ENCODE results near the gene TMEM212.
"Not testable (repeated sequence)": the region's sequence is repeated elsewhere in the genome, so short reads cannot be mapped to it uniquely, and the experiment has no call there.

The TMEM212 gene

DNA sequence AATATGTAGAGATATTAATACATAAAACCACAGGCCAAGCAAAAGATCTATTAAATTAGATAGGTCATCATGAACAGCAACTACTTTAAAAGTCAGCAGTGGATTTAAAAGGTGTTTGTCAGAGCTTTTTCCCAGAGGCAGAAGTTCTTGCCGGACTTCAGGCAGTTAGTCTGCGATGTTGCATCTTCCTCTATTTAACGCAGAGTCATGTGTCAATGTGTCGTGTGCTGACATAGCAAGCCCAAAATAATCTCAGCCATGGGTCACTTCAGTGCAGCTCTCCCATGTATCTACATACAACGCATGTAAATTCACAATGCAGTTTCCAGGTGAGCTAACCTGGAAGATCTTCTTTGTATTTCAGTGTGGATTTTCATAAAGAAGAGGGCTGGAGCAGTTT lies 8.0 kb upstream of the TMEM212 start:
- DNase-seq (ENCODE audit: low read depth): no peak

DNA sequence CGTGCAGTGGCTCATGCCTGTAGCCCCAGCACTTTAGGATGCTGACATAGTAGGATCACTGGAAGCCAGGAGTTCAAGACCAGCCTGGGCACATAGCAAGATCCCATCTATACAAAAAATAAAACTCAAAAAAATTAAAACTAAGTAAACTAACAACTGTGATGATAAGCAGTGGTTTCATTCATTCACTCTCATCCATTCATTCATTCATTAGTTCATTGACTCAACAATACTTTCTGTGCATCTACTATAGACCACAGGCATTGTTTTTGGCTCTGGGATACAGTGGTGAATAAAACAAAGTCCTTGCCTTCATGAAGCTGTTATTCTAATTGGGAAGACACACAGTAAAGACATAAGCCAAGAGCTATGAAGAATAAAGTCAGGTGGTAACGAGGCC lies 7.5 kb upstream of the TMEM212 start:
- no peak for DNase-seq (ENCODE audit: low read depth)

- no peak for DNase-seq (ENCODE audit: low read depth)
These were observed 6.3 kb upstream of the TMEM212 start for GRCh38 chr3:171836855-171837254.

DNA sequence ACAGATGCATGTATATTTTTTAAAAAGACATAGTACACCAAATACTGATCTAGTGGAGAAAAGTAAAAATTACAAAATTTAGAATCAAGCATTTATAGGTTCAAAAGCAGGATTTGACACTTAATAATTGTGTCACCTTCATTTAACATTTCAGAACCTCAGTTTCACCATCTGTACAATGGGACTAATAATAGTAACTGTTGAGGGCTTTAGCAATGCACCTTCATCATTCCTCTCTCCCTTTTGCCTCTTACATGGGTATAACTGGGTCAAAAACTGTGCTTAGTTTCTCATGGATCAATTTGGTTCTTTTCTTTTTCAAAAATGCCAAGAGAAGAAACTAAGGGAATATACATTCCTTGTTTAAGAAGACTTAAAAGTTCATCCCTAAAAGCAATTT lies 5.5 kb upstream of the TMEM212 start:
- DNase-seq (ENCODE audit: low read depth): no peak

DNA sequence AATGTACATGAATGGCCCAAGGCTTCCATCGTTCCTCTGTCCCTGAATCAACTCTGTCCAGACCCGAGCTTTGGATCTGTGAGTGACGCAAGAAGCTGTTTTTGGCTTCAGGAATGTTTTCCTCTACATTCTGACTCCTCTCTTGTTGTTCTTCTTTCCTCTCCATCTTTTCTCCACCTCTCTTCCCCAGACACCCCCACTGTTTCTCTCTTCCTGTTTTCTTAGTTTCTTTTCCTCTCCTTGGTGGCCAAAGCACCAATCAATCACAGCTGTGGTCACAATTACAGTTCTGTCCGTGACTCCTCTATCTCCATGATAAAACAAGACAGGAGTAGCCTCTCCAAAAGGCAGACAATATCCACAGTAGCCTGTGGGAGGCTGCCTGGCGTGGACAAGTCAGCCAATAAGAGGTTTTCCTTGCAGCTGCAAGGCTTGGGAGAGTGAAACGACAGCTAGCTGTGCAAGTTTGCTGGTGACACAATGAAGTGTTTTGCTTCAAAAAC lies 4.9 kb upstream of the TMEM212 start:
- DNase-seq (ENCODE audit: low read depth): no peak

DNA sequence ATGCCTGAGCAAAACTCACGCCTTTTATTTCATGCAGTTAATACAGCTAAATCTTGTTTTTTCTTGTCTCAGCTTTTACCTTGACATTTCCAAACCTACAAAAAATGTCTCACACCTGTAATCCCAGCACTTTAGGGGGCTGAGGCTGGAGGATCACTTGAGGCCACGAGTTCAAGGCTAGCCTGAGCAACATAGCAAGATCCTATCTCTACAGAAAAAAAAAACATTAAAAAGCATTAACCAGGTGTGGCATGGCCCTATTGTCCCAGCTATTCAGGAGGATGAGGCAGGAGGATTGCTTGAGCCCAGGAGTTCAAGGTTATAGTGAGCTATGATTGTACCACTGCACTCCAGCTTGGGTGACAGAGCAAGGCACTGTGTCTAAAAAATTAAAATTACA lies 3.9 kb upstream of the TMEM212 start:
- DNase-seq (ENCODE audit: low read depth): no peak

DNA sequence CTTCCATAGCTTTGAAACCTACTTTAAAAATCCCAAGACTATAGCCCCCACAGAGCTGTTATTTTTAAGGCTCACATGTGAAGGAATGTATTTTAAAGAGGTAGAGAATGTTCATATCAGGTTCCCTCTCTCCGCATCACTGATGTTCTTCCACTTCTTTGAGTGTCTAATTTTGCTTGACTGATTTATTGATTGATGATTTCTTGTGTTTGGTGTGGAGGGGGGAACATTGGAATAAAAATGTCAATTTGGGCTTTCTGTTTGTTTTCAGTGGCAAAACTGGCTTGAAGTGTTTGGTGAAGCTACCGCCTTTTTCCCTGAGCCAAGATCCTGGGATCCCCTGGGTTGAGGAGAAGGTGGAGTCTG lies 2.7 kb upstream of the TMEM212 start:
- DNase-seq (ENCODE audit: low read depth): no peak

- DNase-seq (ENCODE audit: low read depth): no peak
These were observed 2.1 kb upstream of the TMEM212 start for GRCh38 chr3:171840811-171841619.

DNA sequence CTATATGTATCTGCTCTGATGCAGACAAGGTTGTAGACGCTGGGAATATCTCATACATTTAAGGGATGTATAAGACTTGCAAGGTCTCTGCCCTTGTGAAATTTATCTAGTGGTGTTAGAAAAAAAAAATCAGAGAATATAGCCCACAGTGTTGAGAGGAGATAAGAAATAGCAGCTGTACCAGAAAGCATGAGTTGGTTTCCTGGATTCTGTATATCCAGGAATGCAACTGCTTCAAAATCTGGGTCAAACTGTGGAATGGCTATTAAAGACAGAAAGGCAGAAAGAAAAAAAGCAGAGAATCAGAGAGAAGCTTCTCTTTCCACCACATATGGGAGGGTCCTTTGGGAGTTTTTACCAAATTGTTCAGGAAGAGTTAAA lies 1.5 kb upstream of the TMEM212 start:
- no peak for DNase-seq (ENCODE audit: low read depth)

DNA sequence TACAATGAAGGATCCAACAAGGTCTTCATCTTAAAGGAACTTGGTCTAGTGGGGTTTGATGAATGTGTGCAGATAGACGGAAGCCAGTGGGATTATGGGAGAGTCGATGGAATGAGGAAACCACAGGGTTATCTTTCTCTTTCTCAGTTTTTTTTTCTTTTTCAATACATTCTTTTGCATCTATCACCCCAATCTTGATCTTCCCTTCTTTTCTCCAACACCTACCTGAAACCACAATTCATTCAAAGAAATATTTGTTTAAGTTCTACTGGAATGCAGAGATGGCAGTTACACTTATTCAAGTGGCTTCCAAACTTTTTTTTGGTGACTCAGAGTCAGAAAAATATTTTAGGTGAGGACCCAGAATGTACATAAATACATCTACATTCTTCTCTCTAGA lies 1.7 kb downstream of the TMEM212 start:
- no peak for DNase-seq (ENCODE audit: low read depth)

DNA sequence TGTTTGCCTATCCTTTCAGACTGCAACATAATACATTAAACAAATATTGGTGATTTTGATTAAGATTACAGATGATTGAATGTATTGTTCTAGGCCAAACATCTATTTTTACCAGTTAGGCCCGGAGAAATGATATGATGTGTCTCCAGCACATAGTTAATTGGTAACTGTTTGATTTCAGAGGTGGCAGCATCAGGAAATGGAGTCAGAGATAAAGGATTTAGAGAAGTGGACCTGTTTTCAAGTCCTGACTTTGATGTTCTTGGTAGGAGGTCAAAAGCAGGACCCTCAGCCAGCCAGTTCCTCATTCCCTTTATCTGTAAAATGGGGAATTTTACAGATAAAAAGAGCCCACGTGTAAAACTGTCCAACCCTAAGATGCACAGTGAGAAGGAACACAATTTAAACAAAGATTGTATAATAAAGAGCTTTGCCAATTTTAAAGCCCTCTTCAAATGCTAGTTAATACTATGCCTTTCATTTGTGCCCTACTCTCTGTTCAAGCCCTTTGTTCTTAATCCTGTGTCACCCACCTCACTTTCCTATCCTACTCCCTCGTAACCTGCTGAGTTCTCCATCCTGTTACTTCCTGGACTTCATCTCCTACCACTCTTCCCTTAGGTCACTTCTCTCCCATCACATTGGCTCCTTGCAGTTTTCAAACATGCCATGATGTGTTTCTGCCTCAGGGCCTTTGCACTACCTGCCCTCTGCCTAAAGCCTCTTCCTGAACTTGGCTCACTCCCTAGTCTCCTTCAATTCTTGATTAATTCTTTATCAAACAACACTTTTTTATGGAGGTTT lies 2.5 kb downstream of the TMEM212 start:
- no peak for DNase-seq (ENCODE audit: low read depth)

DNA sequence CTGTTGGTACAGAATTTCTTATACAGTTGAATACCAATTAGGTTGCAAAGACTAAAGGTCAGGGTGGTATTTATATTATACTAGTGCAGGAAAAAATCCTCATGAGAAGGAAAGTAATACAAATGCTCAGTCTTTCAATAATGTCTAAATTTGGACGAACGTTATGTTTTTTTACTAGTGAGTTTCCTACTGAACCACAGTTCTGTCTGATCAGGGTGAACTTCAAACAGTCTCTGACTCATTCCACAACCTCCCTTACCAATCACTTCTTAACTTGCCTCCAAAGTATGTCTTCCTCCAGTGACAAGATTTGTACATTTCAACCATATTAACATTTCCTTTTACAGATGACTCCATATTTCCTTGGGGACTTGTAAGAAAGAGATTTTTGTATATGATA lies 3.4 kb downstream of the TMEM212 start:
- DNase-seq (ENCODE audit: low read depth): no peak

DNA sequence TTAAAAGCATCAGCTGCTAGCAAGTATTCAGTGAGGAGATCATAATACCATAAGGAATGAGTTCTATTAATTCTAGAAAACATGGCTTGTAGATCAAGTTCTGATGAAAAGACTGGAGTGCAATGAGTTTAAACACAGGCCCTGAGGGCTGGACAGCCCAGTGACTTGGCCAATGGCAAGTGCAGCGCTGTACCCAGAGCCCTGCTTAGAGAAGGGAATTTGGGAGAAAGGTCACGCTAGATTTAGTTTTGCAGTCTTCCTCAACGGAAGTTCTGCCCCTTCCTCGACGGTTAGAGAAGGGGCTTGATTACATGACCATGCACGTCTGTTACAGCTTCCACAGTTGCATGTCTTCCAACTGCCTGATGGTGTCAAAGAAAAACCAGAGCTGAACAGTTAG lies 4.0 kb downstream of the TMEM212 start:
- no peak for DNase-seq (ENCODE audit: low read depth)

GRCh38 chr3:171847595-171848259 lies 4.6 kb downstream of the TMEM212 start:
- DNase-seq (ENCODE audit: low read depth): no peak

- DNase-seq (ENCODE audit: low read depth): no peak
These were observed 6.6 kb downstream of the TMEM212 start for GRCh38 chr3:171849617-171850319.

DNA sequence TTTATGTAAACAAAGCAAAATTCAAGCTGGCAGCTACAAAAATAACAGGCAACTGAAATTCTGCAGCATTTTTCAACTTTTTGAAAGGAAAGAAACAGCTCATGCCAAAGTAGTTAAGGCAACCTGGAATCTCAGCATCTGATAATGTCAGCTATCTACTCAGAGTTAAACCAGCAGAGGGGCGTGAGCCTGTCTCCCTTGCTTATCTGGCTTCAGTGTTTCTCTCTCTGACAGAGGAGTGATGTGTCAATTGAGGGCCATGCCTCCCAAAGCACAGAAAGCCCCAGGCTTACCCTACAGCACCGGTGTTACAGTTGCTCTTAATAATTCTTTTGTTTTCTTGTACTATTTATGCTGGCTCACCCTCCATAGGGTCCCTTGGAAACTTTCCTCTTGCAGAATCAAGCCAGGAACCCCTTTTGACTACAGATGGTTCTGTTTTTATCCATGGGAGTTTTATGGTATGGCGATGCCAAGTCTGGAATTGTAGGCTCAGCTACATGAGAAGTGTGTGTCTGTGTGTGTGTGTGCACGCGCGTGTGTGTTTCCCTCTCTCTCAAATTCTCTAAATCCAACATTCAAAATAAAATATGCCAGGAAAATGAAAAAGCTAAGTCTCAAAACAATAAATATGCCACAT lies 7.3 kb downstream of the TMEM212 start:
- no peak for DNase-seq (ENCODE audit: low read depth)

DNA sequence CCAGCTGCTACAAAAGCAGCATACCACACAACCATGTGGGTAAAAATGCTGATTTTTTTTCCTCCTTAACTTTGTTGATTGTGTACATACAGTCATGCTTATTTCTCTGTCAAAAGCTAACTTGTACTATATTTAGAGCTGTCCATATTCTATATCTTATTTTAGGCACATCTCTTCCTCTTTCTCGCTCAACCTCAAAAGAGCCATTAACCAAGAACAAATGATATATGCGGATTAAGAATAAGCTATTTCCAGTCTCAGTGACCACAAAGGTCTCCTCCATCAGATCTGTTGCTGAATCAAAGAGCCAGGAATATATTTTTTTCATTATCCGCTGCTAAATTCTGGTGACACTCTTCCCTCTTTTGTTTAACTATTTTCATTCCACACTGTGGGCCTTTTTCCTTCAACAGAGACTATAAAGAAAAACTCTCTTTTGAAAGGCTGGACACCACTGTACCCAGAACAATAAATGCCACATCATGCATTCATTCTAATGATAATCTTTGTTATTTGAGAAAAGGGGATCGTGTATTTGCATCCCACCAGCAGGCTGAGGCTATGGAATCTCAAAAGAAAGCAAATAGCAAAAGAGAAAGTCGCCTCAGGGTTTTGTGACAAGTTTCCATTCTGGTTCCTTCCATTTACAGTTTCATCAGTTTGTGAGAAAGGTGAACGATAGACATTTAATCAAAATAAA lies 8.0 kb downstream of the TMEM212 start:
- no peak for DNase-seq (ENCODE audit: low read depth)

GRCh38 chr3:171851660-171852058 lies 8.5 kb downstream of the TMEM212 start:
- no peak for DNase-seq (ENCODE audit: low read depth)

- no peak for DNase-seq (ENCODE audit: low read depth)
These were observed 11.6 kb downstream of the TMEM212 start for GRCh38 chr3:171854649-171855305.

DNA sequence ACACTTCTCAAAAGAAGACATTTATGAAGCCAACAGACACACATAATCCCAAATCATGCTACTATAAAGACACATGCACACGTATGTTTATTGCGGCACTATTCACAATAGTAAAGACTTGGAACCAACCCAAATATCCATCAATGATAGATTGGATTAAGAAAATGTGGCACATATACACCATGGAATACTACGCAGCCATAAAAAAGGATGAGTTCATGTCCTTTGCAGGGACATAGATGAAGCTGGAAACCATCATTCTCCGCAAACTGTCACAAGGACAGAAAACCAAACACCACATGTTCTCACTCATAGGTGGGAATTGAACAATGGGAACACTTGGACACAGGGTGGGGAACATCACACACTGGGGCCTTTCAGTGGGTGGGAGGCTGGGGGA lies 15.6 kb downstream of the TMEM212 start:
- DNase-seq (ENCODE audit: low read depth): not testable (repeated sequence)

Data from stimulated activated CD8-positive, alpha-beta memory T cell treated with anti-CD3 and anti-CD28 coated beads, Interleukin-15, amount 100 ng/mL, for 24 hours (primary cell).